Astrocyte (in vitro differentiated cells and primary cell): ENCODE results near the gene DNAJC10. TPM values are rescaled to one million over a fixed set of nuclear protein-coding genes. Genes with fewer than 3 reads are reported as not detected.
A peak's percentile ranks its signal among the peaks of the same experiment; 100 is the strongest.

ENCODE experiments used
- DNase-seq: peaks from one replicate; pipeline ENCODE4 v3.0.0-alpha.2; 2010; ENCODE audit warnings: low read depth
- FAIRE-seq: peaks from 2 replicates; lab custom pipeline; 2011; peaks lifted over from hg19 to GRCh38; lab: Jason Lieb, UNC
- H2AFZ ChIP-seq: 2 replicates; pipeline ENCODE4 v1.6.0; 2012; ENCODE audit warnings: low read depth, low read length, inconsistent platforms
- H3K27ac ChIP-seq: 2 replicates; pipeline ENCODE4 v1.5.1; 2011; ENCODE audit warnings: low read depth, low read length, inconsistent platforms
- H3K27me3 ChIP-seq: 2 replicates; pipeline ENCODE4 v1.6.0; 2011; ENCODE audit warnings: low read length, inconsistent platforms; ENCODE audit not compliant: insufficient read depth
- H3K36me3 ChIP-seq: 2 replicates; pipeline ENCODE4 v1.5.1; 2011; ENCODE audit warnings: low read length, inconsistent platforms; ENCODE audit not compliant: insufficient read depth
- H3K4me1 ChIP-seq: 2 replicates; pipeline ENCODE4 v1.5.1; 2011; ENCODE audit warnings: low read length, inconsistent platforms; ENCODE audit not compliant: insufficient read depth
- H3K4me2 ChIP-seq: 2 replicates; pipeline ENCODE4 v1.6.0; 2012; ENCODE audit warnings: low read length, inconsistent platforms
- H3K4me3 ChIP-seq: 2 replicates; pipeline ENCODE4 v1.5.1; 2011; ENCODE audit warnings: low read depth, mild to moderate bottlenecking, low read length, inconsistent platforms; ENCODE audit not compliant: insufficient read depth
- H3K79me2 ChIP-seq: 2 replicates; pipeline ENCODE4 v1.6.0; 2012; ENCODE audit warnings: mild to moderate bottlenecking, low read length, inconsistent platforms; ENCODE audit not compliant: insufficient read depth
- H3K9ac ChIP-seq: 2 replicates; pipeline ENCODE4 v1.6.0; 2012; ENCODE audit warnings: mild to moderate bottlenecking, low read length, inconsistent platforms
- H3K9me3 ChIP-seq: 2 replicates; pipeline ENCODE4 v1.5.1; 2012; ENCODE audit warnings: low read depth, mild to moderate bottlenecking, low read length, inconsistent platforms; ENCODE audit not compliant: insufficient read depth
- H4K20me1 ChIP-seq: 2 replicates; pipeline ENCODE4 v1.6.0; 2012; ENCODE audit warnings: low read length, inconsistent platforms; ENCODE audit not compliant: insufficient read depth
- H3K27ac Mint-ChIP-seq: one replicate; pipeline ENCODE4 v1.8.0; 2021; ENCODE audit warnings: mild to moderate bottlenecking, mixed read lengths; ENCODE audit not compliant: unreplicated experiment
- H3K27me3 Mint-ChIP-seq: one replicate; pipeline ENCODE4 v1.8.0; 2021; ENCODE audit warnings: low read depth, mixed read lengths; ENCODE audit not compliant: unreplicated experiment
- H3K36me3 Mint-ChIP-seq: one replicate; pipeline ENCODE4 v1.8.0; 2021; ENCODE audit warnings: low read depth, mixed read lengths; ENCODE audit not compliant: unreplicated experiment
- H3K4me1 Mint-ChIP-seq: one replicate; pipeline ENCODE4 v1.8.0; 2021; ENCODE audit warnings: low read depth, mixed read lengths; ENCODE audit not compliant: unreplicated experiment
- H3K4me3 Mint-ChIP-seq: one replicate; pipeline ENCODE4 v1.8.0; 2021; ENCODE audit warnings: mild to moderate bottlenecking, moderate library complexity, mixed read lengths; ENCODE audit not compliant: unreplicated experiment
- H3K9me3 Mint-ChIP-seq: one replicate; pipeline ENCODE4 v1.8.0; 2021; ENCODE audit warnings: mild to moderate bottlenecking, mixed read lengths; ENCODE audit not compliant: unreplicated experiment
- EZH2 ChIP-seq: IDR thresholded peaks from 2 replicates; pipeline ENCODE4 v1.6.1; 2012; ENCODE audit warnings: mild to moderate bottlenecking, low read length, inconsistent platforms; ENCODE audit not compliant: insufficient read depth
- total RNA-seq: library from RNA; stranded (reverse); gene quantifications from 2 replicates; pipeline ENCODE4 v1.2.1, GENCODE V29; 2021
- TF ChIP-seq, protein P1 (sequence below): IDR thresholded peaks from 2 replicates; pipeline ENCODE4 v1.5.1; 2011; ENCODE audit warnings: low read depth, mild to moderate bottlenecking, inconsistent platforms, low read length, moderate library complexity; ENCODE audit not compliant: insufficient read depth

DNAJC10 gene
- total RNA-seq, 1 donor from 2014 or later = 169 TPM

DNA sequence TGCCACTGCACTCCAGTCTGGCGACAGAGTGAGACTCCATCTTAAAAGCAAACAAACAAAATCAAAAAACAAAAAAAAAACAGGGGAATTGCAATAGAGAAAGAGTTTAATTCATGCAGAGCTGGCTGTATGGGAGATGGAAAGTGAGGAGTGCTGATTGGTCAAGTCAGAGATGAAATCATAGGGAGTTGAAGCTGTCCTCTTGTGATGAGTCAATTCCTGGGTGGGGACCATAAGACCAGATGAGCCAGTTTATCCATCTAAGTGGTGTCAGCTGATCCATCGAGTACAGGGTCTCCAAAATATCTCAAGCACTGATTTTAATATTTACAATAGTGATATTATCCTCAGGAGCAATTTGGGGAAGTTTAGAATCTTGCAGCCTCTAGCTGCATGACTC is 105.1 kb downstream of the DNAJC10 start:
- no peak overlapping the region for H3K4me3 Mint-ChIP-seq
- H3K4me2 ChIP-seq = no peak overlapping the region
- H3K27ac Mint-ChIP-seq = no peak overlapping the region
- no peak for DNase-seq
- no peaks in the 10 kb centered on the region for H3K36me3 Mint-ChIP-seq
- no peaks in the 10 kb centered on the region for H3K27me3 Mint-ChIP-seq
- H3K27me3 ChIP-seq = no peaks in the 10 kb centered on the region
- H3K27ac ChIP-seq = no peak overlapping the region
- FAIRE-seq = no peak
- peaks cover 2% of the 10 kb centered on the region for H3K9me3 Mint-ChIP-seq
- TF ChIP-seq EZH2 = no peak
- TF ChIP-seq, protein P1, sequence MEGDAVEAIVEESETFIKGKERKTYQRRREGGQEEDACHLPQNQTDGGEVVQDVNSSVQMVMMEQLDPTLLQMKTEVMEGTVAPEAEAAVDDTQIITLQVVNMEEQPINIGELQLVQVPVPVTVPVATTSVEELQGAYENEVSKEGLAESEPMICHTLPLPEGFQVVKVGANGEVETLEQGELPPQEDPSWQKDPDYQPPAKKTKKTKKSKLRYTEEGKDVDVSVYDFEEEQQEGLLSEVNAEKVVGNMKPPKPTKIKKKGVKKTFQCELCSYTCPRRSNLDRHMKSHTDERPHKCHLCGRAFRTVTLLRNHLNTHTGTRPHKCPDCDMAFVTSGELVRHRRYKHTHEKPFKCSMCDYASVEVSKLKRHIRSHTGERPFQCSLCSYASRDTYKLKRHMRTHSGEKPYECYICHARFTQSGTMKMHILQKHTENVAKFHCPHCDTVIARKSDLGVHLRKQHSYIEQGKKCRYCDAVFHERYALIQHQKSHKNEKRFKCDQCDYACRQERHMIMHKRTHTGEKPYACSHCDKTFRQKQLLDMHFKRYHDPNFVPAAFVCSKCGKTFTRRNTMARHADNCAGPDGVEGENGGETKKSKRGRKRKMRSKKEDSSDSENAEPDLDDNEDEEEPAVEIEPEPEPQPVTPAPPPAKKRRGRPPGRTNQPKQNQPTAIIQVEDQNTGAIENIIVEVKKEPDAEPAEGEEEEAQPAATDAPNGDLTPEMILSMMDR = no peak
- peaks cover 20% of the 10 kb centered on the region for H3K4me1 Mint-ChIP-seq
- H3K79me2 ChIP-seq = no peaks in the 10 kb centered on the region
- H2AFZ ChIP-seq = no peak overlapping the region
- no peaks in the 10 kb centered on the region for H4K20me1 ChIP-seq
- H3K36me3 ChIP-seq = no peaks in the 10 kb centered on the region
- no peaks in the 10 kb centered on the region for H3K4me1 ChIP-seq
- H3K4me3 ChIP-seq = no peak overlapping the region
- H3K9me3 ChIP-seq = no peaks in the 10 kb centered on the region
- H3K9ac ChIP-seq = no peak overlapping the region

DNA sequence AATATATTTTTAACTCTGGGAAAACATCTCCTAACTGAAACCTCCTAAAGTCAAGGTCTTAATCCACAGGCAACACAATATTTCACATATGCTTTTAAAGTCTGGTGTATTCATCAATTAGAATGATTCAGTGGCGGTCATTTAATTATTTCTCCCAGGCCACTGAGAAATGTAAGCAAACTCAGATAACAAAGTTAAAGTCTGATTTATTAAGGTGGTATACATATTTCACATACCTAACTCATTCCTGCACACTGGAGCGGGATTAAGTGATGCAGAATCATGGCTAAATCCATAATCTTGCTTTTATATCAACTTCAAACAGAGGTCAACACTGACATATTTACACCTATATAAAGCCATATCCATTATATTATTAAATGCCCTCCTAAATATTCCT is 106.7 kb downstream of the DNAJC10 start:
- Histone ChIP-seq H3K27me3 (no peaks in the 10 kb centered on the region), H3K4me3 (no peak overlapping the region), H4K20me1 (no peaks in the 10 kb centered on the region), H3K27ac (no peak overlapping the region), H3K4me2 (no peak overlapping the region), H2AFZ (no peak overlapping the region), H3K4me1 (no peaks in the 10 kb centered on the region), H3K36me3 (no peaks in the 10 kb centered on the region), H3K9me3 (no peaks in the 10 kb centered on the region), H3K79me2 (no peaks in the 10 kb centered on the region), H3K9ac (no peak overlapping the region)
- Mint-ChIP-seq H3K9me3 (peaks cover 2% of the 10 kb centered on the region), H3K27me3 (no peaks in the 10 kb centered on the region), H3K36me3 (no peaks in the 10 kb centered on the region), H3K27ac (no peak overlapping the region), H3K4me3 (no peak overlapping the region), H3K4me1 (peaks cover 11% of the 10 kb centered on the region)
- FAIRE-seq = no peak
- no peak for TF ChIP-seq EZH2
- TF ChIP-seq, protein P1 = no peak
- DNase-seq = peak; percentile 34

- Histone ChIP-seq H3K36me3 (no peaks in the 10 kb centered on the region), H3K4me2 (no peak overlapping the region), H3K27ac (no peak overlapping the region), H3K27me3 (no peaks in the 10 kb centered on the region), H3K4me1 (no peaks in the 10 kb centered on the region), H3K79me2 (no peaks in the 10 kb centered on the region), H4K20me1 (no peaks in the 10 kb centered on the region), H3K4me3 (no peak overlapping the region), H3K9me3 (no peaks in the 10 kb centered on the region), H2AFZ (no peak overlapping the region), H3K9ac (no peak overlapping the region)
- Mint-ChIP-seq H3K27me3 (no peaks in the 10 kb centered on the region), H3K27ac (no peak overlapping the region), H3K9me3 (peaks cover 2% of the 10 kb centered on the region), H3K4me1 (peaks cover 1% of the 10 kb centered on the region), H3K36me3 (no peaks in the 10 kb centered on the region), H3K4me3 (no peak overlapping the region)
- FAIRE-seq (no peak), DNase-seq (no peak)
- TF ChIP-seq, protein P1 = no peak
- TF ChIP-seq EZH2 = no peak
Observed at GRCh38 chr2:182824056-182824766, 108.2 kb downstream of the DNAJC10 start.
